ENCODE data around the gene NNT. TPM values are rescaled to one million over a fixed set of nuclear protein-coding genes. Genes with fewer than 3 reads are reported as not detected.

The NNT gene
- total RNA-seq, 6 donors from 2014 or later: 18.5 to 63.6 (median 49.7) TPM

- H3K9me3 ChIP-seq: no peaks in the 10 kb centered on the region
- no peak for TF ChIP-seq POLR2A (IDR thresholded peaks at IDR 0.05)
- no peak for TF ChIP-seq POLR2AphosphoS5 (IDR thresholded peaks at IDR 0.05)
- no peak for TF ChIP-seq CTCF (IDR thresholded peaks at IDR 0.05)
- TF ChIP-seq EP300 (IDR thresholded peaks at IDR 0.05): no peak
- H3K27ac ChIP-seq: no peak overlapping the region
- no peak overlapping the region for H3K4me3 ChIP-seq
- peaks cover 0 to 30% (median 4%) of the 10 kb centered on the region in 4 donors for H3K36me3 ChIP-seq
- ATAC-seq (ENCODE audit: low FRiP score in 2 of 2) (no peak), DNase-seq (no peak)
- H3K4me1 ChIP-seq: no peaks in the 10 kb centered on the region
- no peaks in the 10 kb centered on the region for H3K27me3 ChIP-seq
- WGBS, 2 donors: 81 to 87% methylated on average over 4 of the region's 4 CpGs
Measured at GRCh38 chr5:43680286-43680685, 77.3 kb downstream of the NNT start.

- H3K36me3 ChIP-seq: peaks cover 0 to 12% (median 3%) of the 10 kb centered on the region in 4 donors
- TF ChIP-seq CTCF (IDR thresholded peaks at IDR 0.05) (no peak), EP300 (IDR thresholded peaks at IDR 0.05) (no peak), POLR2A (IDR thresholded peaks at IDR 0.05) (no peak), POLR2AphosphoS5 (IDR thresholded peaks at IDR 0.05) (no peak)
- WGBS, 2 donors: 82 to 93% methylated on average over 4 of the region's 4 CpGs
- no peaks in the 10 kb centered on the region for H3K27me3 ChIP-seq
- no peak overlapping the region for H3K4me3 ChIP-seq
- ATAC-seq (ENCODE audit: low FRiP score in 2 of 2) (no peak), DNase-seq (no peak)
- H3K27ac ChIP-seq: no peak overlapping the region
- H3K4me1 ChIP-seq: no peaks in the 10 kb centered on the region
- no peaks in the 10 kb centered on the region for H3K9me3 ChIP-seq
Measured at GRCh38 chr5:43683884-43684471, 81.0 kb downstream of the NNT start.

- ATAC-seq (ENCODE audit: low FRiP score in 2 of 2): no peak
- no peak overlapping the region for H3K27ac ChIP-seq
- H3K36me3 ChIP-seq: peaks cover 0 to 9% (median 1%) of the 10 kb centered on the region in 4 donors
- H3K9me3 ChIP-seq: no peaks in the 10 kb centered on the region
- no peaks in the 10 kb centered on the region for H3K4me1 ChIP-seq
- H3K27me3 ChIP-seq: no peaks in the 10 kb centered on the region
- H3K4me3 ChIP-seq: no peak overlapping the region
- TF ChIP-seq CTCF (IDR thresholded peaks at IDR 0.05) (no peak), EP300 (IDR thresholded peaks at IDR 0.05) (no peak), POLR2AphosphoS5 (IDR thresholded peaks at IDR 0.05) (no peak), POLR2A (IDR thresholded peaks at IDR 0.05) (no peak)
- no peak for DNase-seq
Measured at GRCh38 chr5:43685252-43685950, 82.4 kb downstream of the NNT start.

- Histone ChIP-seq H3K36me3 (peaks cover 0 to 7% (median 1%) of the 10 kb centered on the region in 4 donors), H3K4me1 (no peaks in the 10 kb centered on the region), H3K9me3 (no peaks in the 10 kb centered on the region), H3K27me3 (no peaks in the 10 kb centered on the region), H3K4me3 (no peak overlapping the region), H3K27ac (no peak overlapping the region)
- TF ChIP-seq POLR2AphosphoS5 (IDR thresholded peaks at IDR 0.05): no peak
- TF ChIP-seq EP300 (IDR thresholded peaks at IDR 0.05): no peak
- TF ChIP-seq CTCF (IDR thresholded peaks at IDR 0.05): no peak
- TF ChIP-seq POLR2A (IDR thresholded peaks at IDR 0.05): no peak
- 92 to 93% methylated on average over 3 of the region's 3 CpGs for WGBS, 2 donors
- ATAC-seq (ENCODE audit: low FRiP score in 2 of 2): no peak
- DNase-seq: no peak
Measured at GRCh38 chr5:43687275-43687674, 84.3 kb downstream of the NNT start.

- Histone ChIP-seq H3K36me3 (no peaks in the 10 kb centered on the region), H3K27ac (no peak overlapping the region), H3K4me3 (no peak overlapping the region), H3K4me1 (no peaks in the 10 kb centered on the region), H3K27me3 (no peaks in the 10 kb centered on the region), H3K9me3 (no peaks in the 10 kb centered on the region)
- ATAC-seq (ENCODE audit: low FRiP score in 2 of 2): no peak
- no peak for TF ChIP-seq CTCF (IDR thresholded peaks at IDR 0.05)
- TF ChIP-seq EP300 (IDR thresholded peaks at IDR 0.05): no peak
- TF ChIP-seq POLR2A (IDR thresholded peaks at IDR 0.05): no peak
- no peak for TF ChIP-seq POLR2AphosphoS5 (IDR thresholded peaks at IDR 0.05)
- DNase-seq: no peak
- 90 to 92% methylated on average over 4 of the region's 4 CpGs for WGBS, 2 donors
Measured at GRCh38 chr5:43691275-43691674, 88.3 kb downstream of the NNT start.
